Ovary (tissue), 9 donors: ENCODE measurements around the gene KCND2. TPM values are rescaled to one million over a fixed set of nuclear protein-coding genes. Genes with fewer than 3 reads are reported as not detected.

Experiments
- DNase-seq, 5 donors: peaks; one replicate each; pipeline ENCODE4 v3.0.0-alpha.2; 2019 to 2020
- H3K27ac ChIP-seq, 2 donors: fragments of 200-600 bp; one replicate each; pipeline versions ENCODE4 v1.5.1 to v1.8.0; 2019 to 2022
- H3K27me3 ChIP-seq: fragments of 200-600 bp; one replicate; pipeline ENCODE4 v1.8.0; 2022
- H3K36me3 ChIP-seq: fragments of 200-600 bp; sonication (generic); one replicate; pipeline ENCODE4 v1.5.1; 2019
- H3K4me1 ChIP-seq: one replicate; pipeline ENCODE4 v1.8.1; 2013; ENCODE audit warnings: mild to moderate bottlenecking, moderate library complexity; ENCODE audit not compliant: insufficient read depth
- H3K4me3 ChIP-seq: fragments of 200-600 bp; sonication (generic); one replicate; pipeline ENCODE4 v1.5.1; 2017
- H3K9me3 ChIP-seq, 2 donors: fragments of 200-600 bp in 1 of 2; sonication (generic) in 1 of 2; one replicate each; pipeline versions ENCODE4 v1.5.1 to v1.8.1; 2013 to 2019; ENCODE audit warnings: mild to moderate bottlenecking in 1 of 2, moderate library complexity in 1 of 2
- CTCF ChIP-seq, 3 donors: fragments of 450-650 bp in 2 of 3; fragments of 200-600 bp in 1 of 3; IDR thresholded peaks; one replicate each; pipeline versions ENCODE4 v1.5.1 to v1.8.0; 2016 to 2022; ENCODE audit warnings: antibody characterized with exemption in 3 of 3, mild to moderate bottlenecking in 1 of 3
- EP300 ChIP-seq: sonication (generic); formaldehyde crosslinking; IDR thresholded peaks from one replicate; pipeline ENCODE4 v1.6.1; 2017; ENCODE audit warnings: antibody characterized with exemption
- POLR2A ChIP-seq: fragments of 450-650 bp; IDR thresholded peaks from one replicate; pipeline ENCODE4 v1.6.1; 2017; ENCODE audit warnings: antibody characterized with exemption, mild to moderate bottlenecking, moderate library complexity
- WGBS, 3 donors: extraction: QIAGEN DNeasy Blood & Tissue Kit in 1 of 3; methylation state at CpG; one replicate each; pipeline versions ENCODE4 v1.1.5 to v1.1.7; 2013 to 2017; 5-methylcytosine and 5-hydroxymethylcytosine counted together
- intact Hi-C, 4 donors: fragments of 100-400 bp; cut with DNase I; formaldehyde crosslinking; loops; one replicate each; pipeline versions ENCODE4 v1.11.0 to v1.15.1; 2022 to 2023
- polyA plus RNA-seq, 2 donors: library from polyadenylated mRNA; stranded (reverse); fragments of 200-250 nt in 1 of 2; fragments of 350-450 nt in 1 of 2; fragmentation: Illumina TruSeq in 1 of 2; extraction: RNeasy Lipid Tissue Mini Kit (QIAGEN cat#74804) in 1 of 2; gene quantifications; one replicate each; pipeline ENCODE4 v1.2.3, GENCODE V29; 2013 to 2014
- total RNA-seq, 7 donors: library from RNA; depleted of rRNA in 2 of 7; stranded (reverse); fragments of >200 nt in 2 of 7; fragmentation: NEBNext Ultra II Directional in 3 of 7; extraction: Animal tissue kit (Norgen Biotek cat#: 25700) in 3 of 7; gene quantifications; one replicate each; pipeline versions ENCODE4 v1.1.0 to v1.2.4, GENCODE V29; 2016 to 2023
- donor health status: DM: no; HTN: no; CAD: no; lungs with moderate emphysema.
- donor health status: DM: no; HTN: no; CAD: no.
- donor health status: Bipolar disorder and iron deficiency.
- donor health status: DM: yes; HTN: yes; CAD: no.
- donor health status: DM: no; HTN: no; CAD: no.
- donor health status: DM: yes; HTN: yes; CAD: no.

KCND2 gene
- total and polyA plus RNA-seq, 9 donors = 3.2 to 14.5 (median 5.4) TPM

GRCh38 chr7:120724448-120724847 is 451.5 kb downstream of the KCND2 start:
- TF ChIP-seq POLR2A (no peak), CTCF (IDR thresholded peaks at IDR 0.05) (no peak), EP300 (no peak)
- no peak for DNase-seq
- H3K4me1 ChIP-seq = peaks cover under 1% of the 10 kb centered on the region
- H3K27me3 ChIP-seq = no peaks in the 10 kb centered on the region
- H3K27ac ChIP-seq = no peak overlapping the region
- intact Hi-C loops = no loop called here
- H3K36me3 ChIP-seq = no peaks in the 10 kb centered on the region
- WGBS, 3 donors = 85 to 87% (median 86%) methylated on average over 2 of the region's 2 CpGs
- no peaks in the 10 kb centered on the region for H3K9me3 ChIP-seq
- no peak overlapping the region for H3K4me3 ChIP-seq

- DNase-seq = no peak
- Histone ChIP-seq H3K36me3 (no peaks in the 10 kb centered on the region), H3K27me3 (no peaks in the 10 kb centered on the region), H3K4me1 (peaks cover 1% of the 10 kb centered on the region), H3K9me3 (no peaks in the 10 kb centered on the region), H3K27ac (no peak overlapping the region), H3K4me3 (no peak overlapping the region)
- no peak for TF ChIP-seq CTCF (IDR thresholded peaks at IDR 0.05)
- no peak for TF ChIP-seq EP300
- TF ChIP-seq POLR2A = no peak
- intact Hi-C loops = no loop called here
- WGBS, 3 donors = 10 to 19% (median 15%) methylated on average over 2 of the region's 2 CpGs
Observed at GRCh38 chr7:120724955-120725354, 452.0 kb downstream of the KCND2 start.

GRCh38 chr7:120725376-120726039 is 452.5 kb downstream of the KCND2 start:
- intact Hi-C loops = no loop called here
- Histone ChIP-seq H3K9me3 (no peaks in the 10 kb centered on the region), H3K4me1 (peaks cover 1% of the 10 kb centered on the region), H3K4me3 (no peak overlapping the region), H3K27me3 (no peaks in the 10 kb centered on the region), H3K27ac (no peak overlapping the region), H3K36me3 (no peaks in the 10 kb centered on the region)
- 23 to 31% (median 27%) methylated on average over 10 of the region's 10 CpGs for WGBS, 3 donors
- no peak for DNase-seq
- TF ChIP-seq CTCF (IDR thresholded peaks at IDR 0.05) = peak in 1 of 3 donors; percentile 36
- no peak for TF ChIP-seq EP300

- H3K36me3 ChIP-seq = no peaks in the 10 kb centered on the region
- WGBS, 3 donors = 2 to 9% (median 8%) methylated on average over 1 of the region's 1 CpG
- H3K27me3 ChIP-seq = no peaks in the 10 kb centered on the region
- peaks cover 1% of the 10 kb centered on the region for H3K4me1 ChIP-seq
- no peak overlapping the region for H3K4me3 ChIP-seq
- no peak overlapping the region for H3K27ac ChIP-seq
- TF ChIP-seq POLR2A (no peak), EP300 (no peak), CTCF (IDR thresholded peaks at IDR 0.05) (no peak)
- no peaks in the 10 kb centered on the region for H3K9me3 ChIP-seq
- DNase-seq = peak in 1 of 5 donors; percentile 43
- intact Hi-C loops = no loop called here
Observed at GRCh38 chr7:120729245-120729644, 456.3 kb downstream of the KCND2 start.
